ENCODE data around the gene TSPAN4. TPM values are rescaled to one million over a fixed set of nuclear protein-coding genes. Genes with fewer than 3 reads are reported as not detected.

Gene TSPAN4
- polyA plus RNA-seq, 3 donors = 52.6 to 75.5 (median 63.1) TPM

GRCh38 chr11:884578-885070 is 42.0 kb downstream of the TSPAN4 start:
- peaks cover 0 to 4% (median 0%) of the 10 kb centered on the region in 3 donors for H3K27me3 Mint-ChIP-seq (ENCODE audit: low read depth in 3 of 3)
- H3K4me1 ChIP-seq (ENCODE audit: control insufficient read depth in 1 of 2, insufficient read depth in 2 of 2, low read length in 2 of 2) = no peaks in the 10 kb centered on the region
- no peaks in the 10 kb centered on the region for H3K9me3 Mint-ChIP-seq
- no peak overlapping the region for H2AFZ ChIP-seq (ENCODE audit: insufficient read depth, low read depth, low read length, poor library complexity, severe bottlenecking)
- peaks cover 31 to 53% of the 10 kb centered on the region in 2 donors for H3K36me3 Mint-ChIP-seq
- intact Hi-C loops (cut with micrococcal nuclease) = no loop called here
- H3K27ac ChIP-seq (ENCODE audit: low read depth in 1 of 2, low read length in 2 of 2) = no peak overlapping the region
- no peaks in the 10 kb centered on the region for H3K27me3 ChIP-seq (ENCODE audit: control insufficient read depth in 2 of 2, insufficient read depth in 2 of 2, low read length in 2 of 2)
- H3K9ac ChIP-seq (ENCODE audit: insufficient read depth, low read length, poor library complexity, severe bottlenecking) = no peak overlapping the region
- no peak overlapping the region for H3K4me3 Mint-ChIP-seq
- no peaks in the 10 kb centered on the region for H3K9me3 ChIP-seq (replicated peaks in 1 of 2; ENCODE audit: control insufficient read depth in 1 of 2, insufficient read depth in 1 of 2, low read length in 2 of 2)
- H3K79me2 ChIP-seq (ENCODE audit: insufficient read depth, low read length) = no peaks in the 10 kb centered on the region
- WGBS (ENCODE audit: insufficient coverage) = 89% methylated on average over 15 of the region's 16 CpGs
- no peak for DNase-seq
- no peak overlapping the region for H3K4me2 ChIP-seq (replicated peaks; ENCODE audit: extremely low read depth, low read length, poor library complexity, severe bottlenecking)
- H3K4me1 Mint-ChIP-seq = no peaks in the 10 kb centered on the region
- no peak for TF ChIP-seq CTCF (IDR thresholded peaks at IDR 0.05)
- H3K4me3 ChIP-seq (replicated peaks in 1 of 3; ENCODE audit: low read depth in 2 of 3, low read length in 3 of 3) = no peak overlapping the region
- H3K36me3 ChIP-seq (replicated peaks in 1 of 2; ENCODE audit: control insufficient read depth in 1 of 2, insufficient read depth in 2 of 2, low read length in 2 of 2) = peaks cover 4 to 43% of the 10 kb centered on the region in 2 donors
- no peak overlapping the region for H3K27ac Mint-ChIP-seq
- no peaks in the 10 kb centered on the region for H4K20me1 ChIP-seq (ENCODE audit: insufficient read depth, low read length)

- H3K9ac ChIP-seq (ENCODE audit: insufficient read depth, low read length, poor library complexity, severe bottlenecking) = no peak overlapping the region
- intact Hi-C loops (cut with micrococcal nuclease) = no loop called here
- no peaks in the 10 kb centered on the region for H3K79me2 ChIP-seq (ENCODE audit: insufficient read depth, low read length)
- H3K27ac Mint-ChIP-seq = no peak overlapping the region
- no peaks in the 10 kb centered on the region for H3K4me1 ChIP-seq (ENCODE audit: control insufficient read depth in 1 of 2, insufficient read depth in 2 of 2, low read length in 2 of 2)
- H2AFZ ChIP-seq (ENCODE audit: insufficient read depth, low read depth, low read length, poor library complexity, severe bottlenecking) = no peak overlapping the region
- H3K27me3 ChIP-seq (ENCODE audit: control insufficient read depth in 2 of 2, insufficient read depth in 2 of 2, low read length in 2 of 2) = no peaks in the 10 kb centered on the region
- no peaks in the 10 kb centered on the region for H3K9me3 Mint-ChIP-seq
- H3K9me3 ChIP-seq (replicated peaks in 1 of 2; ENCODE audit: control insufficient read depth in 1 of 2, insufficient read depth in 1 of 2, low read length in 2 of 2) = no peaks in the 10 kb centered on the region
- no peaks in the 10 kb centered on the region for H4K20me1 ChIP-seq (ENCODE audit: insufficient read depth, low read length)
- H3K4me1 Mint-ChIP-seq = no peaks in the 10 kb centered on the region
- no peak overlapping the region for H3K27ac ChIP-seq (ENCODE audit: low read depth in 1 of 2, low read length in 2 of 2)
- 97% methylated on average over 17 of the region's 17 CpGs for WGBS (ENCODE audit: insufficient coverage)
- no peak for TF ChIP-seq CTCF (IDR thresholded peaks at IDR 0.05)
- H3K27me3 Mint-ChIP-seq (ENCODE audit: low read depth in 3 of 3) = peaks cover 0 to 4% (median 0%) of the 10 kb centered on the region in 3 donors
- H3K4me2 ChIP-seq (replicated peaks; ENCODE audit: extremely low read depth, low read length, poor library complexity, severe bottlenecking) = no peak overlapping the region
- peaks cover 26 to 42% of the 10 kb centered on the region in 2 donors for H3K36me3 Mint-ChIP-seq
- DNase-seq = no peak
- H3K4me3 Mint-ChIP-seq = no peak overlapping the region
- H3K4me3 ChIP-seq (replicated peaks in 1 of 3; ENCODE audit: low read depth in 2 of 3, low read length in 3 of 3) = no peak overlapping the region
- H3K36me3 ChIP-seq (replicated peaks in 1 of 2; ENCODE audit: control insufficient read depth in 1 of 2, insufficient read depth in 2 of 2, low read length in 2 of 2) = peaks cover 4 to 32% of the 10 kb centered on the region in 2 donors
Observed at GRCh38 chr11:886568-886967, 43.9 kb downstream of the TSPAN4 start.

Measured in CD14-positive monocyte (primary cell).